Keratinocyte (primary cell): ENCODE results near the gene PARP16. TPM values are rescaled to one million over a fixed set of nuclear protein-coding genes. Genes with fewer than 3 reads are reported as not detected.
A peak's percentile ranks its signal among the peaks of the same experiment; 100 is the strongest.

Experiments
- DNase-seq: peaks from one replicate; pipeline ENCODE4 v3.0.0-alpha.2; 2011; ENCODE audit warnings: low read depth, missing footprints, low spot score
- FAIRE-seq: peaks from 2 replicates; lab custom pipeline; 2011; peaks lifted over from hg19 to GRCh38; lab: Jason Lieb, UNC
- H2AFZ ChIP-seq: 2 replicates; pipeline ENCODE4 v1.6.0; 2012; ENCODE audit warnings: low read length, control low read depth, inconsistent platforms; ENCODE audit not compliant: control insufficient read depth
- H3K27ac ChIP-seq: 2 replicates; pipeline ENCODE4 v1.5.1; 2011; ENCODE audit warnings: low read length; ENCODE audit not compliant: control insufficient read depth, insufficient read depth
- H3K27me3 ChIP-seq: 3 replicates; pipeline ENCODE4 v1.6.0; 2011; ENCODE audit warnings: low read length; ENCODE audit not compliant: control insufficient read depth, insufficient read depth; ENCODE audit errors: extremely low read depth
- H3K36me3 ChIP-seq, 2 experiments: 2 replicates in 1 of 2; 3 replicates in 1 of 2; pipeline ENCODE4 v1.5.1; 2011; ENCODE audit warnings: low read length in 2 of 2, mild to moderate bottlenecking in 1 of 2; ENCODE audit not compliant: control insufficient read depth in 2 of 2, insufficient read depth in 2 of 2; ENCODE audit errors: extremely low read depth in 1 of 2
- H3K4me1 ChIP-seq: 3 replicates; pipeline ENCODE4 v1.5.1; 2011; ENCODE audit warnings: low read length; ENCODE audit not compliant: control insufficient read depth, insufficient read depth; ENCODE audit errors: extremely low read depth
- H3K4me2 ChIP-seq: 3 replicates; pipeline ENCODE4 v1.6.0; 2011; ENCODE audit warnings: low read depth, low read length; ENCODE audit not compliant: control insufficient read depth, insufficient read depth; ENCODE audit errors: extremely low read depth
- H3K4me3 ChIP-seq, 3 experiments: fragments of 200-600 bp in 1 of 3; sonication (generic) in 1 of 3; 2 replicates in 2 of 3; 3 replicates in 1 of 3; pipeline ENCODE4 v1.5.1; 2011 to 2016; ENCODE audit warnings: low read length in 3 of 3, mild to moderate bottlenecking in 3 of 3, control low read depth in 2 of 3, inconsistent platforms in 1 of 3, low read depth in 1 of 3, mixed read lengths in 1 of 3, mixed run types in 1 of 3, moderate library complexity in 1 of 3; ENCODE audit not compliant: control insufficient read depth in 2 of 3, insufficient read depth in 2 of 3; ENCODE audit errors: extremely low read depth in 1 of 3
- H3K79me2 ChIP-seq: 2 replicates; pipeline ENCODE4 v1.6.0; 2012; ENCODE audit warnings: low read length; ENCODE audit not compliant: control insufficient read depth, insufficient read depth
- H3K9ac ChIP-seq: 3 replicates; pipeline ENCODE4 v1.6.0; 2011; ENCODE audit warnings: low read length; ENCODE audit not compliant: control insufficient read depth, insufficient read depth; ENCODE audit errors: extremely low read depth
- H3K9me1 ChIP-seq: 3 replicates; pipeline ENCODE4 v1.6.0; 2011; ENCODE audit warnings: low read length; ENCODE audit not compliant: control insufficient read depth, insufficient read depth; ENCODE audit errors: extremely low read depth
- H3K9me3 ChIP-seq: 2 replicates; pipeline ENCODE4 v1.5.1; 2012; ENCODE audit warnings: low read depth, low read length; ENCODE audit not compliant: control insufficient read depth
- H4K20me1 ChIP-seq: 3 replicates; pipeline ENCODE4 v1.6.0; 2011; ENCODE audit warnings: low read length; ENCODE audit not compliant: control insufficient read depth, insufficient read depth; ENCODE audit errors: extremely low read depth
- CTCF ChIP-seq, 3 experiments: IDR thresholded peaks in 1 of 3; conservative IDR thresholded peaks in 1 of 3; optimal IDR thresholded peaks in 1 of 3; 2 replicates in 2 of 3; 3 replicates in 1 of 3; pipeline versions ENCODE3 to v1.5.1; 2011; ENCODE audit warnings: low read length in 3 of 3, mild to moderate bottlenecking in 3 of 3, moderate library complexity in 2 of 3, control low read depth in 1 of 3, inconsistent platforms in 1 of 3; ENCODE audit not compliant: insufficient read depth in 2 of 3; ENCODE audit errors: extremely low read depth in 1 of 3
- EZH2 ChIP-seq: IDR thresholded peaks from one replicate; pipeline ENCODE4 v1.6.1; 2012; ENCODE audit warnings: inconsistent platforms, mild to moderate bottlenecking, low read length, moderate library complexity
- dilution Hi-C: fragments of 300-500 bp; cut with MboI; formaldehyde crosslinking; loops from one replicate; pipeline ENCODE4 v1.7.0; 2020; ENCODE audit warnings: low sequenced_read_pairs; ENCODE audit not compliant: extremely low pct_ligation_motif_present
- polyA plus RNA-seq, 5 experiments: library from polyadenylated mRNA; depleted of rRNA in 3 of 5; stranded (reverse) in 3 of 5; stranded (forward) in 1 of 5; unstranded in 1 of 5; fragments of >200 nt; gene quantifications; 1 replicate in 1 of 5; 2 replicates in 3 of 5; 3 replicates in 1 of 5; pipeline versions ENCODE4 v1.2.1 to v1.2.3, GENCODE V29; 2011 to 2012; ENCODE audit warnings: missing spikeins in 2 of 5, low read depth in 1 of 5, low replicate concordance in 1 of 5

Gene PARP16
- polyA plus RNA-seq, 1 donor (not counting 4 experiments of a cell fraction or from before 2014, with no cell fraction given), result 2.1 TPM

GRCh38 chr15:65323071-65323511 is 36.4 kb upstream of the PARP16 start:
- no peaks in the 10 kb centered on the region for H4K20me1 ChIP-seq
- FAIRE-seq (no peak), DNase-seq (no peak)
- H3K4me1 ChIP-seq, result no peaks in the 10 kb centered on the region
- no peaks in the 10 kb centered on the region for H3K9me3 ChIP-seq
- H3K4me2 ChIP-seq, result no peak overlapping the region
- TF ChIP-seq CTCF (optimal IDR thresholded peaks at IDR 0.05 in 1 of 3, IDR thresholded peaks at IDR 0.05 in 1 of 3, conservative IDR thresholded peaks at IDR 0.05 in 1 of 3; ENCODE audit: extremely low read depth in 1 of 3, insufficient read depth in 2 of 3, low read length in 3 of 3), result no peak
- no peak for TF ChIP-seq EZH2
- no peak overlapping the region for H2AFZ ChIP-seq
- H3K79me2 ChIP-seq, result no peaks in the 10 kb centered on the region
- no peak overlapping the region for H3K27ac ChIP-seq
- no peak overlapping the region for H3K9ac ChIP-seq
- H3K27me3 ChIP-seq, result peaks cover 8% of the 10 kb centered on the region
- H3K36me3 ChIP-seq, result no peaks in the 10 kb centered on the region
- dilution Hi-C loops, result no loop called here
- no peak overlapping the region for H3K4me3 ChIP-seq
- H3K9me1 ChIP-seq, result no peaks in the 10 kb centered on the region

- dilution Hi-C loops, result no loop called here
- Histone ChIP-seq H3K9me3 (no peaks in the 10 kb centered on the region), H3K4me2 (no peak overlapping the region), H4K20me1 (no peaks in the 10 kb centered on the region), H3K79me2 (no peaks in the 10 kb centered on the region), H3K4me3 (no peak overlapping the region), H3K9ac (no peak overlapping the region), H2AFZ (no peak overlapping the region), H3K4me1 (no peaks in the 10 kb centered on the region), H3K27ac (no peak overlapping the region), H3K27me3 (peaks cover 8% of the 10 kb centered on the region), H3K9me1 (no peaks in the 10 kb centered on the region), H3K36me3 (no peaks in the 10 kb centered on the region)
- DNase-seq, result no peak
- peak; percentile 75 for FAIRE-seq
- TF ChIP-seq CTCF (optimal IDR thresholded peaks at IDR 0.05 in 1 of 3, IDR thresholded peaks at IDR 0.05 in 1 of 3, conservative IDR thresholded peaks at IDR 0.05 in 1 of 3; ENCODE audit: extremely low read depth in 1 of 3, insufficient read depth in 2 of 3, low read length in 3 of 3) (peak; percentile 75 to 92 (median 88)), EZH2 (no peak)
Observed at GRCh38 chr15:65318870-65319356, 32.2 kb upstream of the PARP16 start.
